Ishikawa (cell line): Measurements from ENCODE around the gene ROPN1L.

Experiments used
- CEBPB ChIP-seq: IDR thresholded peaks from 2 replicates; pipeline ENCODE4 v1.6.1; 2012
- CREB1 ChIP-seq: IDR thresholded peaks from 2 replicates; pipeline ENCODE4 v1.6.1; 2012; ENCODE audit warnings: low read depth
- EGR1 ChIP-seq: IDR thresholded peaks from 2 replicates; pipeline ENCODE4 v1.6.1; 2012
- EP300 ChIP-seq: IDR thresholded peaks from 2 replicates; pipeline ENCODE4 v1.6.1; 2012; ENCODE audit warnings: borderline replicate concordance
- FOXM1 ChIP-seq: IDR thresholded peaks from 2 replicates; pipeline ENCODE4 v1.6.1; 2012; ENCODE audit warnings: low read depth, borderline replicate concordance
- NFIC ChIP-seq: IDR thresholded peaks from 2 replicates; pipeline ENCODE4 v1.6.1; 2012
- RAD21 ChIP-seq: IDR thresholded peaks from 2 replicates; pipeline ENCODE4 v1.6.1; 2012; ENCODE audit warnings: low read depth
- TAF1 ChIP-seq: IDR thresholded peaks from 2 replicates; pipeline ENCODE4 v1.6.1; 2012; ENCODE audit warnings: low read depth, mild to moderate bottlenecking
- TCF12 ChIP-seq: IDR thresholded peaks from 2 replicates; pipeline ENCODE4 v1.6.1; 2012; ENCODE audit warnings: low read depth
- TEAD4 ChIP-seq: IDR thresholded peaks from 2 replicates; pipeline ENCODE4 v1.6.1; 2012
- YY1 ChIP-seq: IDR thresholded peaks from 2 replicates; pipeline ENCODE4 v1.6.1; 2012; ENCODE audit warnings: low read depth
- ZBTB7A ChIP-seq: IDR thresholded peaks from 2 replicates; pipeline ENCODE4 v1.6.1; 2012; ENCODE audit warnings: low read depth
- TF ChIP-seq, protein P1 (sequence below): IDR thresholded peaks from 2 replicates; pipeline ENCODE4 v1.6.1; 2012
- TF ChIP-seq, protein P2 (sequence below): IDR thresholded peaks from 2 replicates; pipeline ENCODE4 v1.6.1; 2012
- TF ChIP-seq, protein P3 (sequence below): IDR thresholded peaks from 2 replicates; pipeline ENCODE4 v1.6.1; 2012; ENCODE audit warnings: low read depth, mild to moderate bottlenecking

ROPN1L gene

GRCh38 chr5:10465726-10466125, 24.0 kb downstream of the ROPN1L start:
- TF ChIP-seq NFIC (no peak), FOXM1 (no peak), CEBPB (no peak), TAF1 (no peak), YY1 (no peak), EP300 (no peak), EGR1 (no peak), TEAD4 (no peak), TCF12 (no peak), CREB1 (no peak), ZBTB7A (no peak)
- TF ChIP-seq, protein P1, sequence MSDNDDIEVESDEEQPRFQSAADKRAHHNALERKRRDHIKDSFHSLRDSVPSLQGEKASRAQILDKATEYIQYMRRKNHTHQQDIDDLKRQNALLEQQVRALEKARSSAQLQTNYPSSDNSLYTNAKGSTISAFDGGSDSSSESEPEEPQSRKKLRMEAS: no peak
- TF ChIP-seq, protein P2, sequence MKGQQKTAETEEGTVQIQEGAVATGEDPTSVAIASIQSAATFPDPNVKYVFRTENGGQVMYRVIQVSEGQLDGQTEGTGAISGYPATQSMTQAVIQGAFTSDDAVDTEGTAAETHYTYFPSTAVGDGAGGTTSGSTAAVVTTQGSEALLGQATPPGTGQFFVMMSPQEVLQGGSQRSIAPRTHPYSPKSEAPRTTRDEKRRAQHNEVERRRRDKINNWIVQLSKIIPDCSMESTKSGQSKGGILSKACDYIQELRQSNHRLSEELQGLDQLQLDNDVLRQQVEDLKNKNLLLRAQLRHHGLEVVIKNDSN: no peak

DNA sequence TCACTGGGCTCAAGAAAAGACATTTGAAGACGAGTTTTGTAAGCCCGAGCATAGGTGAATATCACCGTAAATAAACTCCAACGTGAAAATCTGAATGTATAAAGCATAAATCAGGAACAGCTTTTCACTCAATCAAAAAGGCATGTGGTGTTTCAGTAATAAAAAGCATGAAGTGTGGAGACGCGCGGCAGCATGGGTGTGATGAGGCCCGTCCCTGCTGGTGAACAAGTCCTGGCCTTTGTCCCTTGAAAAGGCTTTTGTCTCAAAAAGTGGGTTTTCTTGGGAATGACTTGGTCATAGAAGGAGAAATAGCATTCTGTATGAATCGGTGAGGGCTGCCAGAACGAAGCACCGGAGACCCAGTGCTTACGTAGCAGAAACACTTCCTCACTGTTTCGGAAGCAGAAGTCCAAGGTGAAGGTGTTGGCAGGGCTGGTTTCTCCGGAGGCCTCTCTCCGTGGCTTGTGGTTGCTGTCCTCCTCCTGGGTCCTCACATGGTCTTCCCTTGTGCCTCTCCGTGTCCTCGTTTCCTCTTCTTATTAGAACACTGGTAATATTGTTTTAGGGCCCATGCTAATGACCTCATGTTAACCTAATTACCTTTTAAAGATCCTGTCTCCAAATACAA, 24.9 kb downstream of the ROPN1L start:
- TF ChIP-seq EGR1: no peak

DNA sequence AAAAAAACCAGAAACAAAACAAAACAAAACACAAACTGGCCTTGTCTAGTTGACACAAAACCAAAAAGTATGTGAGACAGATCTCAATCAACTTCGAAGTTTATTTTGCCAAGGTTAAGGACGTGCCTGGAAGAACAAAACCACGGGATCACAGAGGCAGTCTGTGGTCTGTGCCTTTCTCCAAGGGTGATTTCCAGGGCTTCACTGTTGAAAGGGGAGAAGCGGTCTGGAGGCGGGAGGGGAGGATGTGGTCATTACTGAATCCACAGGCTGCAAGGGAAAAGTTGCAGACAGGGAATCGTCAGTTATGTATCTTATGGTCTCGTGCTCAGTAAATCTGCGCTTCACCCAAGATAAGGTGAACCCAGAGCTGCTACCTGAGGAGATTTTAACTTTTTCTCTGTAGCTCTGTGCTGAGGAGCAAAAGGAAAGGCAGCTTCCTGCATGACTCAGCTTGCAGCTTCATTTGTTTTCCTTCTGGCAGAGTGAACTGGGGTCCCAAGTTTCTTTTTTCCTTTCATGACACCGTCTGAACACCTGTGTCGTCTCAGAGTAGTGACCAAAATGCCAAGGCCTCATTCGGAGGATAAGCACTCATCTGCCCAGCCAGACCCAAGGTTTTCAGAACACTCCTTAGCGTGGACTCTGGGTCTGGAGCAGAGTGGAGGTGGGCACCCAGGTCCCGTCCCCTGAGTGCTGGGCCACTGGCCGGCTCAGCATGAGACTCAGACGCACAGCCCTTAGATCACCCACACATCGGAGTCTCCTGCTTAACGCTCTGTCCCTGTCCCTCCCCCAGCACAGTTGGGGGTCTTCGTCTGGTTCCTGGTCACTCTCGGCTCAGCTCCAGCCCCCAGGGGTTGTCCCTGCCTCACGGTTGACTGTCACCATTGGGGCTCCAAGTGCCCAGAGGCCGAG, 25.9 kb downstream of the ROPN1L start:
- TF ChIP-seq ZBTB7A (0 out of 2 replicates have a peak, but pooled peaks have one; percentile 45), NFIC (no peak)

DNA sequence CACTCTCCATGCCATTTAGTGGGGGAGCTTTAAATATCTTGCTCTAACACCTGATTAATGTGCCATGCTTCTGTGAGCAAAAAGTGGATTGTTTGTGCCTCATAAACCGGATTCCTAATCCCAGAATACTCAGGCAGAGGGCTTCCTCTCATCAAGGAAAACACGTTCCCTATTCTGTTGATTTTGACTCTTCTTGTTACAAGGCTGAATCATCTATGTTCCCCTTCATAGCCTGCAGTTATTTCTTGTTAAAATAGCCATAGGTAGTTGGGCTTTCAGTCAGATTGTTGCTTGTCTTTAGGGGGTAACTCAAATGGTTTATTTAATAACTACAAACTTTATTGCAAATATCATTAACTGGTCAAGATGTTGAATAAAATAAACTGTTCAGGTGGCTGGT, 26.6 kb downstream of the ROPN1L start:
- no peak for TF ChIP-seq YY1
- TF ChIP-seq TCF12: no peak
- no peak for TF ChIP-seq TAF1
- no peak for TF ChIP-seq CEBPB
- no peak for TF ChIP-seq FOXM1
- TF ChIP-seq, protein P2: no peak
- no peak for TF ChIP-seq EP300
- TF ChIP-seq, protein P3, sequence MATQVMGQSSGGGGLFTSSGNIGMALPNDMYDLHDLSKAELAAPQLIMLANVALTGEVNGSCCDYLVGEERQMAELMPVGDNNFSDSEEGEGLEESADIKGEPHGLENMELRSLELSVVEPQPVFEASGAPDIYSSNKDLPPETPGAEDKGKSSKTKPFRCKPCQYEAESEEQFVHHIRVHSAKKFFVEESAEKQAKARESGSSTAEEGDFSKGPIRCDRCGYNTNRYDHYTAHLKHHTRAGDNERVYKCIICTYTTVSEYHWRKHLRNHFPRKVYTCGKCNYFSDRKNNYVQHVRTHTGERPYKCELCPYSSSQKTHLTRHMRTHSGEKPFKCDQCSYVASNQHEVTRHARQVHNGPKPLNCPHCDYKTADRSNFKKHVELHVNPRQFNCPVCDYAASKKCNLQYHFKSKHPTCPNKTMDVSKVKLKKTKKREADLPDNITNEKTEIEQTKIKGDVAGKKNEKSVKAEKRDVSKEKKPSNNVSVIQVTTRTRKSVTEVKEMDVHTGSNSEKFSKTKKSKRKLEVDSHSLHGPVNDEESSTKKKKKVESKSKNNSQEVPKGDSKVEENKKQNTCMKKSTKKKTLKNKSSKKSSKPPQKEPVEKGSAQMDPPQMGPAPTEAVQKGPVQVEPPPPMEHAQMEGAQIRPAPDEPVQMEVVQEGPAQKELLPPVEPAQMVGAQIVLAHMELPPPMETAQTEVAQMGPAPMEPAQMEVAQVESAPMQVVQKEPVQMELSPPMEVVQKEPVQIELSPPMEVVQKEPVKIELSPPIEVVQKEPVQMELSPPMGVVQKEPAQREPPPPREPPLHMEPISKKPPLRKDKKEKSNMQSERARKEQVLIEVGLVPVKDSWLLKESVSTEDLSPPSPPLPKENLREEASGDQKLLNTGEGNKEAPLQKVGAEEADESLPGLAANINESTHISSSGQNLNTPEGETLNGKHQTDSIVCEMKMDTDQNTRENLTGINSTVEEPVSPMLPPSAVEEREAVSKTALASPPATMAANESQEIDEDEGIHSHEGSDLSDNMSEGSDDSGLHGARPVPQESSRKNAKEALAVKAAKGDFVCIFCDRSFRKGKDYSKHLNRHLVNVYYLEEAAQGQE: no peak
- TF ChIP-seq NFIC: no peak
- no peak for TF ChIP-seq CREB1

GRCh38 chr5:10469253-10470050, 27.8 kb downstream of the ROPN1L start:
- peak; percentile 32; the same call in 1 of the 2 replicates for TF ChIP-seq CEBPB
- TF ChIP-seq TEAD4: no peak
- TF ChIP-seq TCF12: no peak
- TF ChIP-seq TAF1: no peak
- TF ChIP-seq ZBTB7A: no peak
- no peak for TF ChIP-seq EP300
- TF ChIP-seq, protein P1: no peak

- no peak for TF ChIP-seq YY1
- no peak for TF ChIP-seq CEBPB
- no peak for TF ChIP-seq TEAD4
Measured at GRCh38 chr5:10470669-10471068, 29.0 kb downstream of the ROPN1L start.

- TF ChIP-seq FOXM1: no peak
- no peak for TF ChIP-seq TEAD4
- TF ChIP-seq, protein P2: no peak
- TF ChIP-seq, protein P1: no peak
- TF ChIP-seq TAF1: no peak
- TF ChIP-seq YY1: no peak
- TF ChIP-seq TCF12: no peak
- no peak for TF ChIP-seq EP300
- TF ChIP-seq CREB1: no peak
- TF ChIP-seq EGR1: no peak
- TF ChIP-seq CEBPB: no peak
- no peak for TF ChIP-seq NFIC
- TF ChIP-seq, protein P3: no peak
- TF ChIP-seq ZBTB7A: no peak
- no peak for TF ChIP-seq RAD21
Measured at GRCh38 chr5:10471677-10472076, 30.0 kb downstream of the ROPN1L start.
